GM13977 (cell line): ENCODE results near the gene TMED4.

Experiments used
- DNase-seq: peaks from one replicate; pipeline ENCODE4 v3.0.0; 2012; ENCODE audit warnings: low spot score
- in situ Hi-C: fragments of 300-500 bp; cut with MboI; formaldehyde crosslinking; loops from one replicate; pipeline ENCODE4 v1.12.0; 2022; ENCODE audit warnings: low sequenced_read_pairs, low pct_unique_long_range_greater_than_20kb, mixed read lengths, inconsistent platforms; ENCODE audit not compliant: unreplicated experiment
- TF ChIP-seq, protein P1 (sequence below): IDR thresholded peaks from 2 replicates; pipeline ENCODE4 v1.5.1; 2012; ENCODE audit warnings: mild to moderate bottlenecking, control low read depth; ENCODE audit not compliant: insufficient read depth; ENCODE audit errors: extremely low read depth, missing control alignments

TMED4 gene

GRCh38 chr7:44583146-44583865 lies 1.3 kb upstream of the TMED4 start:
- DNase-seq, result no peak
- in situ Hi-C loops, result loop anchor here (10.0 to 25.0 kb wide), 2 partner anchors 261 to 554 kb away; partner anchors contain the start of gene H2AZ2
- TF ChIP-seq, protein P1, sequence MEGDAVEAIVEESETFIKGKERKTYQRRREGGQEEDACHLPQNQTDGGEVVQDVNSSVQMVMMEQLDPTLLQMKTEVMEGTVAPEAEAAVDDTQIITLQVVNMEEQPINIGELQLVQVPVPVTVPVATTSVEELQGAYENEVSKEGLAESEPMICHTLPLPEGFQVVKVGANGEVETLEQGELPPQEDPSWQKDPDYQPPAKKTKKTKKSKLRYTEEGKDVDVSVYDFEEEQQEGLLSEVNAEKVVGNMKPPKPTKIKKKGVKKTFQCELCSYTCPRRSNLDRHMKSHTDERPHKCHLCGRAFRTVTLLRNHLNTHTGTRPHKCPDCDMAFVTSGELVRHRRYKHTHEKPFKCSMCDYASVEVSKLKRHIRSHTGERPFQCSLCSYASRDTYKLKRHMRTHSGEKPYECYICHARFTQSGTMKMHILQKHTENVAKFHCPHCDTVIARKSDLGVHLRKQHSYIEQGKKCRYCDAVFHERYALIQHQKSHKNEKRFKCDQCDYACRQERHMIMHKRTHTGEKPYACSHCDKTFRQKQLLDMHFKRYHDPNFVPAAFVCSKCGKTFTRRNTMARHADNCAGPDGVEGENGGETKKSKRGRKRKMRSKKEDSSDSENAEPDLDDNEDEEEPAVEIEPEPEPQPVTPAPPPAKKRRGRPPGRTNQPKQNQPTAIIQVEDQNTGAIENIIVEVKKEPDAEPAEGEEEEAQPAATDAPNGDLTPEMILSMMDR, result no peak

DNA sequence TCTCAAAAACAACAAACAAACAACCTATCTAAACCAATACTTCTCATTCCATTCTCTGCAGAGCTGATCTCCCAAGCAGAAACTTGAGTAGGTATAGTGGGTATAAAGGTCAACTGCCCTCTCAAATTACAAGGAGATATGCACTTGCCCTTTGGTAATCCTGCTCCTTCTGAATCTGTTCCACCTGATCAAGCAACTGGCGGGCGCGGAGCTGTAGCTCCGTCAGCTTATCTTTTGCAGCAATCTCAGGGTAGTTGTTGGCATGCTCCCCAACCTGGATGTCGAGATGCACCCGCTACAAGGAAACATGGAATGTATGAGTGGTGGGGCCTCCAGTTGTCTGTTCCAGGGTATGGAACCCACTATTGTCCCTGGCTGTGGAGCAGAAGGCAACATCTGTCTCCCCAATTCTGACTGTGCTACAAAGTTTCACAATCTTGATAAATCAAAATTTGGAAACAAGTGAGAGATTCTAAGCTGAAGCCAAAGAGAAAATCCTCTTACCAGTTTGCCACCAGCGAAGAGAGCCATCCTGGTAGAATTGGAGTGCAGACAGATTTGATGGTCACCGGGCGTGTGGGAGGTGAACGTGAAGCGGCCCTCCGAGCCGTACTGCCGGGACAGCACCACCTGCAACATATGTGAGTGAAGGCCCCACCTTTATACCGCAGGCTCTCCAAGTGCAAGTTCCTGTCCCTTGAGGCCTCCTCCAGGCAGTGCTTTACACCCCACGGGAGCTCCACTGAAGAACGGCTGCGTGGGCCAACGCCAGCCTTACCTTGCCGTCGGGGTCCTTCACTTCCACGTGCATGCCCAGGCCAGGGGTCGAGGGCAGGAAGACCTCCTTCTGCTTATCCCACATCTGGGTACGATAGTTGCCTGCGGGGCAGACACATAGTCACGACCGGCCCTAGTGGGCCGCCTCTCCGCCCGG lies 819 bp downstream of the TMED4 start:
- in situ Hi-C loops, result loop anchor here (10.0 to 25.0 kb wide), 2 partner anchors 264 to 556 kb away; partner anchors contain the start of gene H2AZ2
- DNase-seq, result peak; percentile 61
- TF ChIP-seq, protein P1, result no peak

GRCh38 chr7:44576228-44576627 lies 5.8 kb downstream of the TMED4 start:
- DNase-seq, result no peak
- TF ChIP-seq, protein P1, result no peak
- in situ Hi-C loops, result loop anchor here (25.0 kb wide), 1 partner anchor 561 kb away; no protein-coding TSS in a partner anchor

DNA sequence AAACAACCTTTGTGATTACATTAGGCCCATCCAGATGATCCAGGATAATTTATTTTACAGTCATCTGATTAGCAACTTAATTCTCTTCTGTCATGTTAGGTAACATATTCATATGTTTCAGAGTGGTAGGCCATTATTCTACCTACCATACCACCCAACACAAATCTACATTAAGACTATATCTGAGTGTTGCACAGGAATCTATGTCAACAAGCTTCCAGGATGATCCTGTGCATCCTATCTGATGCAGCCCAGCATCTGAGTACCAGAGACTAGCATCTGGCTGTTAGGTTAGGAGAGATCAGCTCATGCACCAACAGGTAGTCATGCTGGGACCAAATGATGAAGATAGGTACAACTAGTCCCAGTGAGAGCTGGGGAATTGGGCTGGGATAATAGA lies 7.0 kb downstream of the TMED4 start:
- in situ Hi-C loops, result loop anchor here (25.0 kb wide), 1 partner anchor 562 kb away; no protein-coding TSS in a partner anchor
- TF ChIP-seq, protein P1, result no peak
- DNase-seq, result no peak

GRCh38 chr7:44574287-44574872 lies 7.7 kb downstream of the TMED4 start:
- DNase-seq, result no peak
- in situ Hi-C loops, result no loop called here

More at GRCh38 chr7:44574287-44574872, 7.7 kb downstream of the TMED4 start:
- TF ChIP-seq, protein P1, result no peak
